C4-2B (cell line): Measurements from ENCODE around the gene C1QBP.

Experiments used
- H3K27ac ChIP-seq: fragments of 450-650 bp; 2 replicates; pipeline ENCODE4 v1.5.1; 2017
- ZFX ChIP-seq: fragments of 450-650 bp; IDR thresholded peaks from 2 replicates; pipeline ENCODE4 v1.6.1; 2017
- TF ChIP-seq, protein P1 (sequence below): fragments of 450-650 bp; conservative IDR thresholded peaks from 2 replicates; pipeline ENCODE4 v1.5.1; 2017; ENCODE audit warnings: mild to moderate bottlenecking

The C1QBP gene

DNA sequence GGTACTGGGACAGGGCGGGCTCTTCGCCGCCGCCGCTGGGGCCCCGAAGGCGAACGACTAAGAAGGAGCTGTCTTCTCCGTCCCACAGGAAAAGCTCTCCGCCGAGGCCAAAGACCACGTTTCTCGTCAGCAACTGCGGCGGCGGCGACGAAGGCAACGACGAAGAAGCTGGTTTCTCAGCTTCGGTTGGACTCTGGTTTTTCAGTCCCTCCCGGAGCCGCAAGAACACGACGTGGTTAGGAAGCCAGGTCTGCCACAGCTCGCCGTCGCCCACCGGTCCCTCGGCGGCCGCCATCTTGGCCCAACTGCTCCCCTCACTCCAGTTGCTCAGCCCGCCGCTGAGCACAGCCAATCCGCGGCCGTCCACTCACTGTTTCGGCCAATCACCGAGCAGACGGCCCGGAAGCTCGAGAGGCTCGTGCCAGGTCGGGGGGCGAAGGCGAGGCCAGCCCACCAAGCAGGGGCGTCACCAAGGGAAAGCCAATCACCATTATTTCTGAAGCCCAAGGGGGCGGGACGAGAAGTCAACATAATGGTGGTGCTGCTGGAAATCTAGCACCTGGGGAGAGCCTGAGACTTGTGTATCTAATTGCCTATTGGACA lies 19.5 kb downstream of the C1QBP start, which contains the start of gene NUP88:
NUP88 (minus strand) TSS at position 307 of the 603 bp plus-strand sequence; CDS start at position 295, 12 bp downstream.
- peak; percentile 42; the same call in 1 of the 2 replicates for TF ChIP-seq ZFX
- TF ChIP-seq, protein P1, sequence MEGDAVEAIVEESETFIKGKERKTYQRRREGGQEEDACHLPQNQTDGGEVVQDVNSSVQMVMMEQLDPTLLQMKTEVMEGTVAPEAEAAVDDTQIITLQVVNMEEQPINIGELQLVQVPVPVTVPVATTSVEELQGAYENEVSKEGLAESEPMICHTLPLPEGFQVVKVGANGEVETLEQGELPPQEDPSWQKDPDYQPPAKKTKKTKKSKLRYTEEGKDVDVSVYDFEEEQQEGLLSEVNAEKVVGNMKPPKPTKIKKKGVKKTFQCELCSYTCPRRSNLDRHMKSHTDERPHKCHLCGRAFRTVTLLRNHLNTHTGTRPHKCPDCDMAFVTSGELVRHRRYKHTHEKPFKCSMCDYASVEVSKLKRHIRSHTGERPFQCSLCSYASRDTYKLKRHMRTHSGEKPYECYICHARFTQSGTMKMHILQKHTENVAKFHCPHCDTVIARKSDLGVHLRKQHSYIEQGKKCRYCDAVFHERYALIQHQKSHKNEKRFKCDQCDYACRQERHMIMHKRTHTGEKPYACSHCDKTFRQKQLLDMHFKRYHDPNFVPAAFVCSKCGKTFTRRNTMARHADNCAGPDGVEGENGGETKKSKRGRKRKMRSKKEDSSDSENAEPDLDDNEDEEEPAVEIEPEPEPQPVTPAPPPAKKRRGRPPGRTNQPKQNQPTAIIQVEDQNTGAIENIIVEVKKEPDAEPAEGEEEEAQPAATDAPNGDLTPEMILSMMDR, result no peak

DNA sequence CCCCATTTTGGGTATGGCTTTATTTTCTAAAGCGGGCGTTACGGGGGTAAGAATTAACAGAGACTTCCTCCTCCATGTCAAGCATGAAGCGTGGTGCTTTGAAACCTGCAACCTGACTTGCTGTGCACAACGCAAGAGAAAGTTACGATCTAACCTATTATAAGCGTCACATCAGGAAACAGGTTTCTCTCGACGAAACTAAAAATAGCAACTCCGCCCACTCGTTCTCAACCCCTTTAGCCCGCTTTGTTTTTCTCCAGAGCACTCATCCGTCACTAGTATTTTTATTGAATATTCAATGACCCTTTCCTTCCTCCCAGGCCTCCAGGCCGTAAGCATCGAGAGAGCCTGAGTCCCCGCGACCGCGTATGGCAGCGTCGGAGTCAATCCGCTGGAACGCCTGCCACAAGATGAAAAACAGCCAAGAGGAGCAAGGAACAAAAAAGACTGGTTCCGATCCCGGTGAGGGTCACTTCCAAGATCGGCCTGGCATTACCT lies 20.0 kb downstream of the C1QBP start:
- H3K27ac ChIP-seq, result peak overlapping the region; percentile 91

More for the DNA sequence above, 19.5 kb downstream of the C1QBP start, which contains the start of gene NUP88:
- H3K27ac ChIP-seq, result peak within 1 kb of the TSS; percentile 91

DNA sequence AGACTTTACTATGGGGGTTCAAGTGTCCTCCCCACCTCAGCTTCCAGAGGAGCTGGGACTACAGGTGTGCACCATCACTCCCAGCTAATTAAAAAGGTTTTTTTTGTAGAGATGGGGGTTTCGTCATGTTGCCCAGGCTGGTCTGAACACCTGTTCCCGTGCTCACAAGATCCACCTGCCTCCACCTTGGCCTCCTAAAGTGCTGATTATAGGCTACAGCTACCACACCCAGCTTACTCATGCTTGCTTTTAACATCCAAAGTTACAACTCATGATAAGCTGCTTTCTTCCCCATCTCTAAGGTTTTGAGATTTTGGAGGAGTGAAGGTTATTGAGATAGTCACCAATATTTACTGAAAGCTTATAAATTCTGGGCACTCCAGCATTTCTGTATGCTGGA lies 22.1 kb downstream of the C1QBP start:
- TF ChIP-seq, protein P1, result no peak
- no peak for TF ChIP-seq ZFX
- no peak overlapping the region for H3K27ac ChIP-seq

More for the DNA sequence above, 20.0 kb downstream of the C1QBP start:
- peak; percentile 63 for TF ChIP-seq ZFX
- TF ChIP-seq, protein P1, result no peak

DNA sequence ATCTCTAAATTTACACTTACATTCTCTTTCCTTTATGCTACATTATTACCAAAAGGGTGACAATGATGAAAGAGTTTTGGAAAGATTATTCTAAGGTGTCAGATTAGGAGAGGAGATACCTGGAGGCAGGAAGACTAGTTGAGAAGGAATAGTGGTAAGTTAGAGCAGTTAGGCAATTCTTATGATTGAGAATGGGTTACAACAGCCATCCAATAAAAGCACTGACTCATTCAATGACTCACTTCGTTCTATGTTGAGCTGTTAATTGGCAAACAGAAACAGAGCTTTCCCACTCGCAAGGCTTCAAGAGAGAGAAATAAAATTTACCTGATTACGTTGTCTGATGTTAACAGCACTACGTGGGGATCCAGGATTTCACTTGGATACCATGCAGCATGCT lies 25.3 kb downstream of the C1QBP start:
- no peak for TF ChIP-seq ZFX
- TF ChIP-seq, protein P1, result no peak
- H3K27ac ChIP-seq, result no peak overlapping the region

DNA sequence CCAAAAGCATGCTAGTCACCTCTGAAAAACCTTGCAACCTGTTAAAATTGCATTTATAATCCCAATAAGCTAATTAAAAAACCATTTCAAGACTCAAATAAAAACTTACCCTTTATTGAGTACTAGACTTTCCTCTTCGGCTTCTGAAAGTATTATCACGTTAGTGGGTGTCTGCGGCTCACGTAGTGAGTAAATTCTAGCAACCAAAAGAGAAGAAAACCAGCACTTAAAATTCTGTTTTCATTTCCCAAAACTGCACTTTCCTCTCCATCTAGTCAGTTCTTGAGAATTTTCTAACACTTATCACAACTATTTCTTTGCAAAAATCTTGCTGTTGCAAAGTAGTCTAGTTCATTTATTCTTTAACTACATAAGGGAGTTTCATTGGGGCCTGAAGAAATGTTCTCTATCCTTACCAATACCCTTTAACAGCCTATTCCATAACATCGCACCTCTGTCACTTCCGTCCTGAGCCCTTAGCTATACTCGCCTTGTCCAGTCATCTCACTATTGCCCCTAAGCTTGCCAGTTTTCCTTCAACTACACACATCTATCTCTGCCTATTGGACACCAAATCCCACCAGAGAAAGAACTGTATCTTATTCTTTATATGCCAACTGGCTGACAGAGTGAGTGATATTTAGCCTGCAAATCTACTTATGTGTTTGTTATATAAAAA lies 28.2 kb downstream of the C1QBP start:
- TF ChIP-seq ZFX, result no peak
- TF ChIP-seq, protein P1, result no peak
- no peak overlapping the region for H3K27ac ChIP-seq

DNA sequence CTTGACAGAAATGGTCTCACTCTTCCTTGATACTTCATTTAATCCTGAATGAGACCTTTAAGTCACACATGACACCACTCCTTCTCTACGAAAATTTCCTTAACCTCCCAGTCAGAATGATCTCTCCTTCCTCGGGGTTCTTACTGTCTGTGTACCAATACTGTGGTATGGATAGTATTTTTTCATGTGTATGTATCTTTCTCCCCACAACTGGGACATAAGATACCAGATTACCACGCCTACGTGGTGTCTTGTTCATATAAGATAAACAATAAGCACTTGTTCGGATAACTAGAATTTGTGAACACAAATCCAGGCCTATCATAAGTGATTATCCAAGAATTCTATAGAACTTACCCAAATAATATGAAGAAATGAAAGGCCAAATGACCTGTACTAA lies 30.8 kb downstream of the C1QBP start:
- no peak for TF ChIP-seq ZFX
- TF ChIP-seq, protein P1, result no peak
- no peak overlapping the region for H3K27ac ChIP-seq

DNA sequence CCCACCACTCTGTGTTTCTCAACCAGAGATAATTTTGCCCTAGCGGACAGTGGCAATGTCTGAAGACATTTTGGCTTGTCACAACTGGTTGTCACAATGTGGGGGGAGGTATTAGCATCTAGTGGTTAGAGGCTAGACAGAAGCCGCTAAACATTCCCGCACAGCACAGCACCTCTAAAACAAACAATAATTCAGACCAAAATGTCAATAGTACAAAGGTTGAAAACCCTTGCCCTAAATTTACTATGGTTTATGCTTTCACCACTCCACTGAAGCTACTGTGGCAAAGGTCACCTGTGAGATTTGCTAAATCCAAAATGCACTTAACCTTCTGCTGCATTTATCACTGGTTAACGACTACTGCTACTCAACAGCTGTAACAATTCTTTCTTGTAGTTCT lies 33.6 kb downstream of the C1QBP start:
- TF ChIP-seq ZFX, result no peak
- TF ChIP-seq, protein P1, result no peak
- H3K27ac ChIP-seq, result no peak overlapping the region
